GM19240 (cell line): ENCODE results near the gene BBS9.
"Not testable (repeated sequence)": the region's sequence is repeated elsewhere in the genome, so short reads cannot be mapped to it uniquely, and the experiment has no call there.

Experiments
- DNase-seq: peaks from one replicate; pipeline ENCODE4 v3.0.0; 2011; ENCODE audit warnings: low spot score; ENCODE audit not compliant: insufficient read length

BBS9 gene

DNA sequence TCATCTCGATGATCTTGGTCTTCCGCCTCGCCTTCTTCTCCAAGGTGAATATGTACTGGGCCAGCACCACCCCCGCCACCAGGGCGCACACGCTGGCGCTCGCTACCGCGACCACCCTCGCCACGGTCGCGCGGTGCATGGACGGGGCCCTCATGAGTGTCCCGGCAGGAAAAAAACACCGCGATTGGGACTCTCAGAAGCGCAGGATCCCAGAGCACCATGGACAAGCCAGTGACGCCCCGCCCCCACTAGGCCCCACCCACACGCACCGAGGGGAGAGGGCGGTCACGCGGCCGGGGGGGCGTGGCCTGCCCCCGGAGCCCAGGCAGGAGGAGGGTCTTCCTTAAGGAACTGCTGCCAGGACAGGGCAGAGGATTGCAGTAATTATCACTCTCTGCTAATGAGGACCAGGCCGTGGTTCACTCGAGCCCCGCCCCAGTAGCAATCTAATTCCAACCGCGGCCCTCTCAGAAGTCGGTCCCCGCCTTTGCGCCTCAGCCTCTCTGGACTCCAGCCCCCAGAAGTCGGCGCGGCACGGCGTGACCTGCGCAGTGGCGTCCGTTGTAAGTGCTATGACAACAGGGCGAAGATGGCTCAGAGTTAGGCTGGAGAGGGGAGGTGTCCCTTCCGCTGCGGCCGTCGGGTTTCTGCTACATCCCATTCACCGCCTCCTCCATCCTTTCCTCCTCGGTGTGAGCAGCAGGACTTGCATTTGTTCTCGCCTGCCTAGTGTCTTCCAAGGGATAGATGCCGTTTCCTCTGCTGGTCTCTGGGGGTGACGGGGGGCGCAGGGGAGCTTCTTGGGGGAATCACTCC lies at the start of gene BBS9:
Gene BBS9 (plus strand): TSS at position 575 of the 816 bp plus-strand sequence. CDS start 16,689 bp downstream, outside the sequence.
- DNase-seq = peak; percentile 90

DNA sequence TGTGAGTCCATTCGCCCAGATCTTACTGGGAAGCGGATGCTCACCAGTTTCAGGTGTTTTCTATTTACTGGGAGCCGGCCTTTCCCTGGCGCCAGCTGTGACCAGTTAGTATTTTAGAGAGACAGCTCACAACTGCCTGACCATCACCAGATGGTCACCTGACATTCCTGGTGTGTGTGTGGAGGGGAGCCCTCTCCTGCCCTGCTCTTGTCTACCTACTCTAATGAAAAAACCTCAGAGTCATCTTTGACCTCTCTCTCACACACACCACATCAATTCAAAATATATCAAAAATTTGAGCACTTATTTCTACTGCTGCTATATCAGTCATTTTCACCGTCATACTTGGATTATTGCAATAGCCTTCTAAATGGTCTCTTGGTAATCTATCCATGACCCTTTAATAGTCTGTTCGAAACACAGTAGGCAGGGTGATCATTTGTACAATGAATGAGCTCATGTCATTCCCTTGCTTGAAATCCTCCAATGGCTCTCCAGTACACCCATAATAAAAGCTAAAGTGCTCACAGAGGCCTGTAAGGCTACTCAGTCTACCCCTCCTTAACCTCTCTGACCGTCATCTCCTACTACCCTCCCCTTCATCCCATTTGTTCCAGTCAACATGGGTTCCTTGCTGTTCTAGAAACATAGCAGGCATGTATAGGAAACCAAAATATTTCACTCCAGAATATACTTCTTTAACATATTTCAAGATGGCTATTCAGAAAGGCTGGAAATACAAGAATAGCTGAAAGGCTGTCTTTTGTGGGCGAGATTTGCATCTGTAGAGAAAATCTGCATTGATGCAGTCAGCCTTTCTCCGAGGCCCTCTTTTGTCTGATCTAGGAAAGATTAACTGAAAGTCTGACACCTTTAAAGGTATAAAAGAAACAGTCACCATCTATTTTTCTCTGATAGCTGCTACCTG lies 49.3 kb upstream of the BBS9 start:
- no peak for DNase-seq

DNA sequence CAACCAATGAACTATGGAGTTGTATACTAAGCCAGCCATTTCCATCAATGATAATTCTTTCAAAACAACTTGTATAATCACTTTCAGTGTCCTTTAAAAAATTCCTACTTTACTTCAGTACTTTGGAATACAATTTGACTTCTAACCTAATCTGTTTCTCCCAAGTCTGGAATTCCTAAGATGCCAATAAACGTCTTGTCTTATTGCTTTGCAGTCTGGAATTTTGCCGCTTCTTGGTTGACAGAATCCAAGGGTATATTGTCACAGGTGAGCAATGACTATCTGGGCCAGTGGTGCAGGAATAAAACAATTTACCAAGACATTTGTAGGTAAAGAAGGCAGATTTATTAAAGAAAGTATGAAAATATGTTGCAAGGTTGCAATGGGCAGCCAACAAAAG lies 42.0 kb upstream of the BBS9 start:
- no peak for DNase-seq

DNA sequence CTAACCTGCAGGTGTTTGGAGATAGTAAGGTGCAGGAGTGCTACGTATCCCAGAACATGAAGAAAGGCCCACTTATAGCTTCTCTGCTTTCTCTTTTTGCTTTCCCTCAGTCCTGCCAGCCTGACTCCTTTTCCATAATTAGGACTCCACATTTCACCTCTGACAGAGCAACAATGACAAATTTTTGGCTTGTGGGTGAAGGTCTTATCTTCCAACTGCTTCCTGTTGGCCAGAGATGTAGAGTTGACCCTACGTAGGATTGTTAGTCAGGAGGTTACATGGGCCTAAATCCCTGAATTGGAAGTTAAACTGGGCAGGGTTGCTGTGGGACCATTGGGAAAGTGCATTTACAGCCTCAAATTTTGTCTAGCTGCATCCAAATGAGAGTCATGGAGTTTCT lies 41.5 kb upstream of the BBS9 start:
- no peak for DNase-seq

DNA sequence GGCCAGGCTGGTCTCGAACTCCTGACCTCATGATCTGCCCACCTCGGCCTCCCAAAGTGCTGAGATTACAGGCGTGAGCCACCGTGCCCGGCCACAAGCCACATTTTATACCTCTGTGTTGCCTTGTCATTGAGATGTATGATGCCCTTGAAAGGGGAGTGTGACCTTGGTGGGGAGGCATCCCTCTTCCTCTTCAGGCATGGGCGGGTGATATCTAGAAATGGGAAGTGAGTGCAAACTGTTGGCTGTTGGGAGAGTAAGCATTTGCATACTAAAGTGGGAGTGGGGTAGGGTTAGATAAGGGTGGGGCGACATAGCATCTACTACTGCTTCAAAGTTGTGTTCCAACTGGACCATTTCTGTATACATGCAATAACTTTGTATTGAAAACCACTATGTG lies 40.2 kb upstream of the BBS9 start:
- no peak for DNase-seq

DNA sequence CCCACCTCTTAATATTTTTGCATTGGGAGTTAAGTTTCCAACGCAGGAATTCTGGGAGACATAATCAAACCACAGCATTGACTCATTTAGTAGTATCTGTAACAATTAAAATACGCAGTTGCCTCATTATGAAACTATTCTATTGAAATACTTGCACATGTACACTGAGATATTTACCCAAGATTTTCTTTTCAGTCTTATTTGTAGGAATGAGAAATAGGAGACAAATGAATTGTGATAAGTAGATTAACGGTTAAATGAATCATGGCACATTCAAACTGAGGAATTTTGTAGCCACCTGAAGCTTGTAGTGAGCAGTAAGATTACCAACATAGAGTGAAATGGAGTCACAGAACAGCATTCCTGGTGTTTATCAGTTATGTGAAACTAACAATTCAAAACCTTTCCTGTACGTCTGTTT lies 38.2 kb upstream of the BBS9 start:
- DNase-seq = no peak

DNA sequence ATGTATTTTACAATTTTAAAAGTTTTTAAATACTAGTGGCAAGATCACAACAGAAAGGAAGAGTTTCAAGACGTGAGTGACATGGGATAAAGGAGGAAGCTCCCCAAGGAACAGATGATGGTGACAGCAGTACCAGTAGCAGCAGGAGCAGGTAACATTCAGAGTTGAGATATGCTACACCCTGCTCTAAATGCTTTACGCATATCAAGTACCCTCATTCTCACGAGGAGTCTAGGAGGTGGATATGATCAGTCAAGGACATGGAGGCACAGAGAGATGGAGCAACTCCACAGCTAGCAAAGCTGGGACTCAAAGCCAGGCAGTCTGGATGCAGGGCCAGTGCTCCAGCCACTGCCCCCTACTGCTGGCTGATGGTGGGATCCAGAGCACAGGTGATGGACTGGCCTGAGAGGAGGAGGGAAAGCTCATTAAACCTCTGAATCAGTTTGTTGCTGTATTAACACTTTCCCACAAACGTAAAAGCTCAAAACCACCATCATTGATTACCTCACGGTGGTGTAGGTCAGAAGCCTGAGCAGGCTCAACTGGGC lies 37.6 kb upstream of the BBS9 start:
- no peak for DNase-seq

DNA sequence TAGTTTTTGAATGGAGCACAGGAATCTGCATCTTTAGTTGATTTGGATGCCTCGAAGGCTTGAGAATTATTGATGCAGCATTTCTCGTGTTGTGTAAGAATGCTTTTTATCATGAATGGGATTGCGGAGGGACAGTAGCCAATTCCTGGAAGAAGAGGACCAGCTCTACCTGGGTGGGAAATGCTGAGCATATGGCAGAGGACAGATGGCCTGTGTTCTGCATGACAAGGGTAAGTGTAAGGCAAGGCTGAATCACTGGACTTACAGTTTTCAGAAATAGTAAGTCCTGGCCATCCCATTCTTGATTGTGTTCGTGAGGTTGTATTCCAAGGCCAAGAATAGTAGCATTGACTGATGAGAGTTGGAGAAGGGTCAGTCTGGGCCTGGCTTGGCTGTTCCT lies 36.1 kb upstream of the BBS9 start:
- no peak for DNase-seq

DNA sequence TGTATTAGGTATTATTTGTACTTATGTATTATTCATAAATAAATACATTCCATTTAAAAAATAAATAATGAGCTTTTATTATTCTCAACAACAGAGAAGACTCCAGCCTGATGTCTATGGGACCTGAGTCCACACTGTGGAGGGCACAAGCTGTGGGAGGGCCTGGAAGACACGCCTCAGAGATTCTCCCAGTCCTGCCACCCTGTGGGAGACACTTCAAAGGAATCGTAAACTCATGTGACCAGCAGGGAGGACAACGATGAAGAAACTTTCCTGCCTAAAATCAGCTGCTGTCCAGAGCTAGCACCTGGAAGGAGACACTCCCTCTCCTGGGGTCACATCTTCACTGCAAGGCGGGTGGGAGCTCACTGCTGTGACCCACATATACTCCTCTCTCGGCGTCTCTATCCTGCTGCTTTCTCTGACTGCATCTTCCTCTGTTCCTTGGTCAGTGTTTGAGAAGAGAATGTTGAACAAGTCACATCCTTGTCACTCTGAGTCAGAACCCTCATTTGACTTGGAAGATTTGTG lies 34.6 kb upstream of the BBS9 start:
- not testable (repeated sequence) for DNase-seq

DNA sequence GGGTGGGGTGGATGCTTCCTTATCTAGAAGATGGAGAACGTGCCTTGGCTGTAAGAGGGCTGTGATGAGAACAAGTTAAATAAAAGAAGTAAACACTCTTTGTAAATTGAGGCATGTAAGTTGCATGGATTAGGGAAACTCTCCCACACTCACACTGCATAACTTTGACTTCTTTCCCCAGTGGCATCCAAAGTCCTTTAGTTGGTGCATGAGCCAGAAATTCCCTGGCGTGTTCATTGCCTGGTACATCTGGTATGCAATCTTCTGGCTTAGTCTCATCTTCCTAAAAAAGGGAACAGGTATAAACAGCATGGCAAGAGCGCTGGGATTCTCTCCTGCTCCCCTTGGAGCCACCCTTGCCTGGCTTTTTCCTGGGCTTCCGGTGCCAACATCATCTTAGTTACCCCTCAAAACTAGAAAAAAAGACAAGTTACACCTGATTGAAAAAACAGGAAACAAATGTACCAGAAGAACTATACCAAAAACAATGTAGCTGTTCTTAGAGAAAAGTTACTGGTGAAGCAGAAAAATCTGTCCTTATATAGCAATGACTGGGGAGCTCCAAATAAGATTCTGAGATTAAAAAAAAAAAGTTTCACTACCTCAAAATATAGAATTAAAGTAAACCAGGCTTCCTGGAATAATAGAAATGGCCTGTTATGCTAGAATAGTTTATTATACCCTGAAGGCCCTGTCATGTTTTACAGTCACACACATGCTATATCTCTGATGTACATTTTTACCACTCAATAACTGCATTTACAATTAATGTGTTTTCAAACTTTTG lies 30.0 kb upstream of the BBS9 start:
- DNase-seq = no peak

DNA sequence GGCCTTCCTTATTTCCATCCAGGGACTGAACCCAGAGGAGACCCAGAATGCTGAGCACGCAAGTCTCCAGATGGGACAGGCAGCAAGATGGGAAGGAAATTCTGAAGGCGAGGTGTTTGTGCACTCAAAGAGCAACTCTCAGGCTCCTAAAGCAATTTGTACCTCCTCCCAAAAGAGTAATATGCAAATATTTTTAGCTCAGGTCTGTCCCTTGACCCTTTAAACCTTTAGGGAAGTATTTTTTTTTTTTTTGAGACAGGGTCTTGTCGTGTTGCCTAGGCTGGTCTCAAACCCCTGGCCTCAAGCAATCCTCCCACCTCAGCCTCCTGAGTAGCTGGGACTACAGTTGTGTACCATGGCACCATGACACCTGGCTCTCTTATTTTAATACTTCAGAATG lies 28.6 kb upstream of the BBS9 start:
- DNase-seq = no peak

DNA sequence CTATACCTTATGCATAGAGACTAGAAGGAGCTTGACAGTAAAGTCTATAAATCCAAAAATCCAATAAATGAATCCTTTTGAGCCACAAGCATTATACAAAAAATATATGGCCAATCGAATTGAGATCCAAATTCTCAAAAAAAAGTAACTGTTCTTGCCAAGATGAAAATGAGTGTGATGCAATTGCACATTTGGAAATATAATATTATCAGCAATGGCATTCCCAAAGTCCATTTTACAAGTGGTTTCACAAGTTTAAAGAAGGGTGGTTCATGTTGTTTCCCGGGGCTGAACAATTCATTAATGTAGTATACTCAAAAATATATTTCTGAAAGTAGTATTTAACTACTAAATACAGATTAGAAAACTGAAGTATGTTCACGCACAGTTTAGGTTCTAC lies 27.5 kb upstream of the BBS9 start:
- no peak for DNase-seq

DNA sequence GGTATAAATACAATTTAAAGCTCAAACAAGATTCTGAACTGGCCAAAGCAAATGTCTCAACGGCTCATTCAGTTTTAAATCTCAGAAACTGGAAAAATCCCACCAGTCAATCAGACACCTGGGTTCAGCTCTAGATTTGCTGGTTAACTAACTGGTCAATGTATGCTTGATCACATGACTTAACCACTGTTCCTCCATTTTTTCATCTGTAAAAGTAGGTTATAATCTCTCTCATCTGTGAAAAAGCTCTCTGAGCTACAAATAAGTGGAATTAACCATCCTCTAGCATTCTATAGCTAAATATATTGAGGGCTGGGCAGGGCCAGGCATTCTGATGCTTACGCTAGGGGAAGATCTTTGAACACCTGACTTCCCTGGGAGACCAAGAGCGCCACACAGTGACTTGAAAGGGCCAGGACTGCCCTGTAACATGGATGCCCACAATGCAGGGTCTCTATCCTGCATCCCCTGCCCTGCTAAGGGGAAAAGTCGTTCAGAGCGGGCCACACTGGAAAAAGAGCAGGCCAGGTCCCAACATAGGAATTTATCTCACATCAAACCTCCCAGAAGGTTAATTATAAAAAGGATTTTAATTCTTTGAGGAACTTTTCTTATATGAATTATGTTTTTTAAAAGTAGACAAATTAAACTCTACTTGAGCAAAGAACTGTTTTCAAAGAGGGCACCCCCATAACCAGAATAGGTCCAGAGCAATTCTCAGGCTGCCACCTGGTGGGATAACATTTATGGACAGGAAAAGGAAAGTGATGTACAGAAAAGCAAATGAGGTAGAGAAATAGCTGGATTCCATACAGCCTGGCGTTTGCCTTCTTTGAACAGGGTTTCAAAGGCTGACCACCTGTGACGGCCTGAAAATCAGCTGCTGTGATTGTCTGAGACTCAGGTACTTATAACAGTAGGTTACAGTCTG lies 22.0 kb upstream of the BBS9 start:
- DNase-seq = no peak

DNA sequence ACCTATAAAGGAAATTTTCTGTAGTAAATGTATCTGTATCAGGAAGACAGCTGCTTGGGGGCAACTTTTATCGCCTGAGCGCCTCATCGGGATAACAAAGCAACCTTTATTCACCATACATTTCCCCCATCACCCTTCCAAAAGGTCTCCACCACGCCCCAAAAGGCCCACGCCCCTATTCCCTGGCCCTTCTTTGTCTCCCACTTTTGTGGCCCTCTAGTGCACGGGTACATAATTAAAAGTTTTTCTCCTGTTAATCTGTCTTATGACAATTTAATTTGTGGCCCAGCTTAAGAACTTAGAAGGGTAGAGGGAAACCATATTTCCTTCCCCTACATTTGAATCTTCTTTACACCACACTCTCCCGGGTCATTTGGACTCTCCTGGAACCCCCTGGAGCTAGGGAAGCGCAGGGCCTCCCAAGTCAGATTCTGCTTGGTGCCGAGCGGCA lies 20.8 kb upstream of the BBS9 start:
- DNase-seq = no peak

DNA sequence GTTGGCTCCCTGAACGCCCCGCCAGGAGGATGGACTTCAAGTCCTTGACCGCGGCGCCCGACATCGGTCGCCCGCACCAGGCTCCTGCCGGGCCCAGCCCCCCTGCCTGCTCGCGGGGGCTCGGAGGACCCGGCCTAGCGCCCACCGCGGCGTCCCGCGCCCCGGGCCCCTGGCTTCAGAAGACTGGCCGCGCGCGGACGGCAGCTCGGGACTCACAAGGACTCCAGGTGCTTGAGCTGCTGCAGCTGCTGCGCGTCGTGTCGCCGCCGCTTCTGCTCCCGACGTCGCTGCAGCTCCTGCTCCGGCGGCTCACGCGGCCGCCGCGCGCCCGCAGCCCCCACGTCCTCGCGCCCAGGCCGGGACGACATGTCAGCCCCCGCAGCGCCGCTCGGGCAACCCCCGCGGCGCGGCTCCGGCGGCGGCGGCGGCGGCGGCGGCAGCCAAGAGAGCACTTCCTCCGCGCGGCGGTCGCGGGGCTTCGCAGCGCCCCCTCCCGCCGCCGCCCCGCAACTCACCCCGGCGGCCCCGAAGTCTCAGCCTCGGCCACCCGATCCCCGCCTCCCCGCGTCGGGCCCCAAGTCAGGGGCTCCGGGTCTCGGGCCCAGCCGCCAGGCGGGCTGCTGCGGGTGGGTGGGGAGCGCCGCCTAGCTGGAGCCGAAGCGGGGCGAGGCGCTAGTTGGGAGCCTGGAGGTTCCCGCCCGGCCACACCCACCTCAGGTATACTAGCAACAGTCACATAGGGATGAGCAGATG lies 20.2 kb upstream of the BBS9 start, which contains the start of gene RP9:
Gene RP9 (minus strand): TSS at position 400 of the 753 bp plus-strand sequence. CDS start 32 bp downstream, at position 368.
- DNase-seq = peak; percentile 46

DNA sequence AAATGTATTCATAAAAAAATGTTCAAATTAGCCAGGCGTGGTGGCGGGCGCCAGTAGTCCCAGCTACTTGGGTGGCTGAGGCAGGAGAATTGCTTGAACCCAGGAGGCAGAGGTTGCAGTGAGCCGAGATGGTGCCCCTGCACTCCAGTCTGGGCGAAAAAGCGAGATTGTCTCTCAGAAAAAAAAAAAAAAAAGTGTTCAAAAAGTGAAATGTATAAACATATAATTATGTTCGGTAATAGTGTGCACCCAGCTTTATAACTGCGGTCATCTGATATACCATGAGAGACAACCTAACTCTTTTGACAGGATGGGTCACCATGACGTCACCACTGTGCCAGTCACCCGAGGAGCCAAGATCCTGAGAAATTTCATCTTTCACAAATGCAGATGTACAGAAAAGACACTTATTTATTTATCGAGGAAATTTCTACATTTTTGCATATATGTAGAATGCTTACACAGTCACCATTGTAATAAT lies 19.6 kb upstream of the BBS9 start:
- no peak for DNase-seq

DNA sequence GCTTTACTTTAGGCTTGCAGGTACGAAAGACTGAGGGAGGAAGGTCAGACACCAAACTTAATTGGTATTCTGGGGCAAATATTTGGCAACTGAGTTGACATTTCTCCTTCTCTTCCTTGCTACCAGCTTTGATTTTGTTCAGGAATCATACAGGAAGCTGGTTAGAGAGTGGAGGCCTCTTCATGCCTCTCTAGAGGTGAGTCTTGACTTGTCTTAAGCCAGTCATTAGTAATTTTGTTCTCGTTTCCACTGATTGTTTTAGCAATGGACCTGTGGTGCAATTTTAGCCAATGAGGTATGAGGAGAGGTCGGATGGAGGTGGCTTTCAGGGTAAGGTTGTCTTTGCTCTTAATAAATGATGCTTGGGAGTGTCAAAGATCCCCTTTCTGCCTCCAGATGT lies 17.8 kb upstream of the BBS9 start:
- no peak for DNase-seq

DNA sequence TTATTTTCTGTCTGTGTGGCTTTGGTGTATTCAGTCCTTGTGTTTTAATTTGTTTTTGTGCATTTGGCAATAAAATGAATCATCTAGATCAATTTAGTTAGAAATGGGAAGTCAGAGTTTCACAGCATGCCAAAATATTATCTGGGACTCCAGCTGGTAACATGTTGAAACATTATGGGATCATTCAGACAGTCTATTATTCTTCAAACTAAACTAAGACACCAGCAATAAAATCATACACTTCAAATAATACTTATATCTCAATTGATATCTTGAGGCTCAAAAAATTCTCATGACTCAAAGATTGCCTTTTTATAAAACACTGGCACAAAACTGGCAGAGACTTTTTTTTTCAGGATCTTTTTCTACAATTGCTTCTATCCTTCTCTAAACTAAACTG lies 14.4 kb upstream of the BBS9 start:
- DNase-seq = no peak

DNA sequence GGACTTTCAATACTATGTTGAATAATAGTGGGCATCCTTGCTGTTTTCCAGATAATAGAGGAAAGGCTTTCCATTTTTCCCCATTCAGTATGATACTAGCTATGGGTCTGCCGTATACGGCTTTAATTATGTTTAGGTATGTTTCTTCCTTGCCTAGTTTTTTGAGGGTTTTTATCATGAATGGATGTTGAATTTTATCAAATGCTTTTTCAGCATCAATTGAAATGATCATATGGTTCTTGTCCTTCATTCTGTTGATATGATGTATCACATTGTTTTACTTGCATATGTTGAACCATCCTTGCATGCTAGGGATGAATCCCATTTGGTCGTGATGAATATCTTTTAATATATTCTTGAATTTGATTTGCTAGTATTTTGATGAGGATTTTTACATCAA lies 11.0 kb upstream of the BBS9 start:
- DNase-seq = no peak
